HepG2 (cell line): ENCODE measurements around the gene CLASP1. TPM values are rescaled to one million over a fixed set of nuclear protein-coding genes. Genes with fewer than 3 reads are reported as not detected.

Source experiments
- FIP1L1 ChIP-seq: fragments of 200-400 bp; formaldehyde crosslinking; IDR thresholded peaks from 2 replicates; pipeline ENCODE4 v1.6.1; 2018; ENCODE audit warnings: low read depth, mild to moderate bottlenecking, low read length, moderate library complexity, borderline replicate concordance; ENCODE audit not compliant: insufficient read depth
- FOXA1 ChIP-seq, 2 experiments: fragments of 450-650 bp in 1 of 2; sonication (generic) in 1 of 2; formaldehyde crosslinking in 1 of 2; IDR thresholded peaks; 2 replicates each; pipeline versions ENCODE4 v1.4.0 to v1.6.1; 2016 to 2020; ENCODE audit warnings: missing genetic modification reagents in 1 of 2
- HNF1A ChIP-seq, 2 experiments: sonication (generic) in 1 of 2; formaldehyde crosslinking in 1 of 2; IDR thresholded peaks; 2 replicates each; pipeline versions ENCODE4 v1.4.0 to v1.6.1; 2016 to 2020; ENCODE audit warnings: borderline replicate concordance in 1 of 2, low read depth in 1 of 2, mild to moderate bottlenecking in 1 of 2, missing genetic modification reagents in 1 of 2
- NFYC ChIP-seq: IDR thresholded peaks from 2 replicates; pipeline ENCODE4 v1.6.1; 2016; ENCODE audit warnings: missing genetic modification reagents, missing compliant biosample characterization
- PAF1 ChIP-seq: IDR thresholded peaks from 2 replicates; pipeline ENCODE4 v1.6.1; 2016; ENCODE audit warnings: missing genetic modification reagents, missing compliant biosample characterization
- PRDM15 ChIP-seq: sonication (generic); formaldehyde crosslinking; IDR thresholded peaks from 2 replicates; pipeline ENCODE4 v1.4.0; 2020; ENCODE audit warnings: missing genetic modification reagents
- SETDB1 ChIP-seq: sonication (generic); formaldehyde crosslinking; IDR thresholded peaks from 2 replicates; pipeline ENCODE4 v1.5.1; 2020; ENCODE audit warnings: missing genetic modification reagents, mild to moderate bottlenecking, borderline replicate concordance
- ZGPAT ChIP-seq: IDR thresholded peaks from 2 replicates; pipeline ENCODE4 v1.6.1; 2016; ENCODE audit warnings: mild to moderate bottlenecking
- ZNF207 ChIP-seq: fragments of 450-650 bp; IDR thresholded peaks from 2 replicates; pipeline ENCODE4 v1.6.1; 2016; ENCODE audit warnings: antibody characterized with exemption, borderline replicate concordance
- ZNF292 ChIP-seq: sonication (generic); formaldehyde crosslinking; IDR thresholded peaks from 2 replicates; pipeline ENCODE4 v1.8.1; 2022; ENCODE audit warnings: mild to moderate bottlenecking, low read depth, missing genetic modification reagents, borderline replicate concordance
- ZNF343 ChIP-seq: sonication (generic); formaldehyde crosslinking; IDR thresholded peaks from 2 replicates; pipeline ENCODE4 v1.4.0; 2020; ENCODE audit warnings: mild to moderate bottlenecking, missing genetic modification reagents
- ZNF354B ChIP-seq: sonication (generic); formaldehyde crosslinking; IDR thresholded peaks from 2 replicates; pipeline ENCODE4 v1.8.0; 2022; ENCODE audit warnings: mild to moderate bottlenecking, missing genetic modification reagents
- ZNF431 ChIP-seq: sonication (generic); formaldehyde crosslinking; IDR thresholded peaks from 2 replicates; pipeline ENCODE4 v1.9.0; 2022; ENCODE audit warnings: missing genetic modification reagents, low read depth, mild to moderate bottlenecking, borderline replicate concordance
- ZNF460 ChIP-seq: sonication (generic); formaldehyde crosslinking; IDR thresholded peaks from 2 replicates; pipeline ENCODE4 v1.5.1; 2020; ENCODE audit warnings: missing genetic modification reagents, mild to moderate bottlenecking, borderline replicate concordance
- ZNF512 ChIP-seq: sonication (generic); formaldehyde crosslinking; IDR thresholded peaks from 2 replicates; pipeline ENCODE4 v1.4.0; 2020; ENCODE audit warnings: mild to moderate bottlenecking, missing genetic modification reagents
- ZNF619 ChIP-seq: sonication (generic); formaldehyde crosslinking; IDR thresholded peaks from 2 replicates; pipeline ENCODE4 v1.4.0; 2020; ENCODE audit warnings: mild to moderate bottlenecking, missing genetic modification reagents
- ZNF782 ChIP-seq: sonication (generic); formaldehyde crosslinking; IDR thresholded peaks from 2 replicates; pipeline ENCODE4 v1.4.0; 2020; ENCODE audit warnings: missing genetic modification reagents, mild to moderate bottlenecking, borderline replicate concordance
- polyA plus RNA-seq, 8 experiments: library from polyadenylated mRNA; depleted of rRNA in 3 of 8; stranded (reverse) in 7 of 8; unstranded in 1 of 8; fragments of >200 nt; fragmentation: Illumina TruSeq in 4 of 8; extraction: Trizol in 4 of 8; gene quantifications; 2 replicates each; pipeline versions ENCODE4 v1.2.1 to v1.2.3, GENCODE V29; 2011 to 2016; ENCODE audit warnings: low read depth in 4 of 8, missing spikeins in 1 of 8, mixed read lengths in 1 of 8; ENCODE audit not compliant: insufficient read depth in 1 of 8
- total RNA-seq, 5 experiments: library from RNA; depleted of rRNA; stranded (reverse); fragments of >200 nt; fragmentation: Illumina TruSeq; extraction: Trizol; gene quantifications; 2 replicates each; pipeline ENCODE4 v1.2.3, GENCODE V29; 2016; ENCODE audit warnings: low read depth in 1 of 5

The CLASP1 gene
- total and polyA plus RNA-seq, 2 of the 13 experiments (the other 11 are each of a cell fraction or from before 2014, with no cell fraction given): 11.7 to 47.9 TPM

- TF ChIP-seq HNF1A (IDR thresholded peaks at IDR 0.05; ENCODE audit: low read depth) (peak; percentile 15; the same call in 1 of the 2 replicates), HNF1A (CRISPR knock-in tag; IDR thresholded peaks at IDR 0.05; ENCODE audit: borderline replicate concordance) (no peak), ZNF354B (CRISPR knock-in tag) (no peak), ZNF207 (no peak), FOXA1 (IDR thresholded peaks at IDR 0.05) (no peak), FOXA1 (CRISPR knock-in tag; IDR thresholded peaks at IDR 0.05) (no peak), ZNF619 (CRISPR knock-in tag) (no peak), FIP1L1 (0 out of 2 replicates have a peak, but pooled peaks have one; percentile 17), ZNF460 (CRISPR knock-in tag) (no peak), SETDB1 (CRISPR knock-in tag) (no peak), PRDM15 (CRISPR knock-in tag) (peak; percentile 33; the same call in 1 of the 2 replicates), ZNF343 (CRISPR knock-in tag) (no peak), NFYC (CRISPR knock-in tag) (no peak), ZNF431 (CRISPR knock-in tag) (0 out of 2 replicates have a peak, but pooled peaks have one; percentile 47), ZNF782 (CRISPR knock-in tag) (peak; percentile 94), ZGPAT (CRISPR knock-in tag) (no peak), ZNF292 (peak; percentile 22; the same call in 1 of the 2 replicates), PAF1 (CRISPR knock-in tag) (no peak), ZNF512 (no peak)
These were observed 119.0 kb downstream of the CLASP1 start (continued) for GRCh38 chr2:121530212-121530705.
